Gastroesophageal sphincter (tissue), 4 donors: ENCODE results near the gene RANBP17. TPM values are rescaled to one million over a fixed set of nuclear protein-coding genes. Genes with fewer than 3 reads are reported as not detected.

Experiments
- ATAC-seq: fragments of 150-250 bp; one replicate; pipeline ENCODE4 v1.9.1; 2016; ENCODE audit warnings: mild to moderate bottlenecking, moderate library complexity
- H3K27ac ChIP-seq, 4 donors: fragments of 200-600 bp; sonication (generic) in 3 of 4; 1 replicate in 3 of 4; 2 replicates in 1 of 4; pipeline ENCODE4 v1.5.1; 2016 to 2019
- H3K27me3 ChIP-seq: fragments of 200-600 bp; sonication (generic); one replicate; pipeline ENCODE4 v1.5.1; 2019
- H3K36me3 ChIP-seq, 2 donors: fragments of 200-600 bp; sonication (generic); one replicate each; pipeline ENCODE4 v1.5.1; 2019; ENCODE audit warnings: control low read depth in 1 of 2
- H3K4me1 ChIP-seq, 3 donors: fragments of 200-600 bp; sonication (generic); 1 replicate in 2 of 3; 2 replicates in 1 of 3; pipeline ENCODE4 v1.5.1; 2016 to 2019; ENCODE audit warnings: control low read depth in 2 of 3
- H3K4me3 ChIP-seq, 2 donors: fragments of 200-600 bp; sonication (generic); one replicate each; pipeline ENCODE4 v1.5.1; 2019; ENCODE audit warnings: mild to moderate bottlenecking in 1 of 2, moderate library complexity in 1 of 2
- H3K9me3 ChIP-seq, 3 donors: fragments of 200-600 bp; sonication (generic); one replicate each; pipeline ENCODE4 v1.5.1; 2017 to 2019; ENCODE audit warnings: control low read depth in 2 of 3
- EP300 ChIP-seq: sonication (generic); formaldehyde crosslinking; IDR thresholded peaks from one replicate; pipeline ENCODE4 v1.6.1; 2017; ENCODE audit warnings: antibody characterized with exemption, mild to moderate bottlenecking
- POLR2A ChIP-seq, 2 donors: fragments of 450-650 bp; IDR thresholded peaks; one replicate each; pipeline ENCODE4 v1.6.1; 2017; ENCODE audit warnings: antibody characterized with exemption in 2 of 2, mild to moderate bottlenecking in 2 of 2, moderate library complexity in 1 of 2
- POLR2AphosphoS5 ChIP-seq: sonication (generic); formaldehyde crosslinking; IDR thresholded peaks from one replicate; pipeline ENCODE4 v1.6.1; 2017; ENCODE audit warnings: antibody characterized with exemption
- WGBS, 2 donors: methylation state at CpG; one replicate each; pipeline ENCODE4 v1.1.5; 2018; ENCODE audit warnings: low coverage in 1 of 2; 5-methylcytosine and 5-hydroxymethylcytosine counted together
- total RNA-seq, 4 donors: library from RNA; depleted of rRNA; stranded (reverse); fragments of >200 nt; gene quantifications; one replicate each; pipeline ENCODE4 v1.1.0, GENCODE V29; 2016
- TF ChIP-seq, protein P1 (sequence below), 4 experiments: fragments of 200-600 bp in 2 of 4; fragments of 450-650 bp in 2 of 4; sonication (generic) in 1 of 4; IDR thresholded peaks; one replicate each; pipeline ENCODE4 v1.5.1; 2017 to 2019; ENCODE audit warnings: antibody characterized with exemption in 4 of 4, mild to moderate bottlenecking in 2 of 4, moderate library complexity in 2 of 4

The RANBP17 gene
- total RNA-seq, 4 donors from 2014 or later = 7.7 to 21.7 (median 13.8) TPM

DNA sequence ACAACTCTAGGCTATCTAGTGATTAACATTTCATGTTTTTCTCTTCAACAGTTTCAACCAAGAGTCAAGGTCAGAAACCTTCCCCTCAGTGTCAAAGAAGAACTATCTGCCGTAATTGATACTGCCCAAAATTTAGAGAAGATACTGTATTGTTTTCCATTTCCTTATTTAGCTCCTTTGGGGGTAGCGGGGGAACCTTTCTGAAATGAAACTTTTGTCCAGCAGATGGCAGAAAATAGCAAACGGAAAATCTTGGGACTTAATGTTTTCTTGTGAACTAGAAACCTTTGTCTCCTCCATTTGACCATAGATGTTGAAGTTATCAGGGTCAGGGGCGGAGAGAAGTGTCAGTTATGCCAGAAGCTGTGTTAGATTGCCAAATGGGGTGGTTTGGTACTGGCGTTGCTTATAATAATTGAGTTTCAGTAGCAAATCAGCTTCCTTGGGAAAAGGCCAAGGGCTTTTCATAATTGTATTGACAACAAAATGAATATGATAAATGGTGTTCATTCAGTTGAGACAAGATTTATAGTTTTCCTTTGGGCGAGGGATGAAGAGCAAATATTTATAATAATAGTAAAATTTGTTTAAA is 345.5 kb downstream of the RANBP17 start:
- no peak for ATAC-seq
- WGBS, 2 donors = 18 to 24% methylated on average over 5 to 6 of the region's 6 CpGs
- Histone ChIP-seq H3K4me3 (no peak overlapping the region), H3K27me3 (no peaks in the 10 kb centered on the region), H3K4me1 (no peaks in the 10 kb centered on the region), H3K36me3 (no peaks in the 10 kb centered on the region), H3K9me3 (no peaks in the 10 kb centered on the region), H3K27ac (no peak overlapping the region)
- TF ChIP-seq, protein P1, sequence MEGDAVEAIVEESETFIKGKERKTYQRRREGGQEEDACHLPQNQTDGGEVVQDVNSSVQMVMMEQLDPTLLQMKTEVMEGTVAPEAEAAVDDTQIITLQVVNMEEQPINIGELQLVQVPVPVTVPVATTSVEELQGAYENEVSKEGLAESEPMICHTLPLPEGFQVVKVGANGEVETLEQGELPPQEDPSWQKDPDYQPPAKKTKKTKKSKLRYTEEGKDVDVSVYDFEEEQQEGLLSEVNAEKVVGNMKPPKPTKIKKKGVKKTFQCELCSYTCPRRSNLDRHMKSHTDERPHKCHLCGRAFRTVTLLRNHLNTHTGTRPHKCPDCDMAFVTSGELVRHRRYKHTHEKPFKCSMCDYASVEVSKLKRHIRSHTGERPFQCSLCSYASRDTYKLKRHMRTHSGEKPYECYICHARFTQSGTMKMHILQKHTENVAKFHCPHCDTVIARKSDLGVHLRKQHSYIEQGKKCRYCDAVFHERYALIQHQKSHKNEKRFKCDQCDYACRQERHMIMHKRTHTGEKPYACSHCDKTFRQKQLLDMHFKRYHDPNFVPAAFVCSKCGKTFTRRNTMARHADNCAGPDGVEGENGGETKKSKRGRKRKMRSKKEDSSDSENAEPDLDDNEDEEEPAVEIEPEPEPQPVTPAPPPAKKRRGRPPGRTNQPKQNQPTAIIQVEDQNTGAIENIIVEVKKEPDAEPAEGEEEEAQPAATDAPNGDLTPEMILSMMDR (IDR thresholded peaks at IDR 0.05) = peak; percentile 29 to 65 (median 38)
- no peak for TF ChIP-seq EP300

DNA sequence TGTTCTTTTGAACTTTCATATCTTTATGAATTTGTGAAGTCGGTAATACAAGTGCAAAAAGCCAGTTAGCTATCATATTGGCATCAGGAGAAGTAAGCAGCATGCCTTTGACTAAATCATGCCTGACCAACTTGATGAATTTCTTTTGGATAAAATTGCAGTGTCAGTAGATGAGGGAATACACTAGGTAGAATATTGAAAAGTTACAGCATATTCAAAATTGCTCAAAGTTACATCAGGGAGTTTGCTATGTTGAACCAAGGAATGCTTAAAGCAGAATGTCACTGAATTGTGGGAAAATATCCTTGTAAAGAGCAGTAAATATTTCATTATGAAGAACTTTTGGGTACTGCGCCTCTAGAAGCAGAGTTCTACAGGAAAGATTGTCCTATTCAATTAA is 360.1 kb downstream of the RANBP17 start:
- 85 to 100% methylated on average over 1 to 2 of the region's 2 CpGs for WGBS, 2 donors
- H3K4me3 ChIP-seq = no peak overlapping the region
- no peak for TF ChIP-seq EP300
- TF ChIP-seq, protein P1 (IDR thresholded peaks at IDR 0.05) = no peak
- TF ChIP-seq POLR2AphosphoS5 = no peak
- no peak for TF ChIP-seq POLR2A (IDR thresholded peaks at IDR 0.05)
- H3K4me1 ChIP-seq = no peaks in the 10 kb centered on the region
- no peaks in the 10 kb centered on the region for H3K27me3 ChIP-seq
- no peak overlapping the region for H3K27ac ChIP-seq
- no peaks in the 10 kb centered on the region for H3K36me3 ChIP-seq
- no peak for ATAC-seq
- H3K9me3 ChIP-seq = no peaks in the 10 kb centered on the region

- Histone ChIP-seq H3K36me3 (no peaks in the 10 kb centered on the region), H3K27ac (no peak overlapping the region), H3K9me3 (no peaks in the 10 kb centered on the region), H3K4me1 (no peaks in the 10 kb centered on the region), H3K27me3 (no peaks in the 10 kb centered on the region), H3K4me3 (no peak overlapping the region)
- ATAC-seq = no peak
- WGBS, 2 donors = 73 to 90% methylated on average over 1 of the region's 1 CpG
- TF ChIP-seq POLR2AphosphoS5 = no peak
- TF ChIP-seq, protein P1 (IDR thresholded peaks at IDR 0.05) = no peak
- TF ChIP-seq EP300 = no peak
- TF ChIP-seq POLR2A (IDR thresholded peaks at IDR 0.05) = no peak
Measured at GRCh38 chr5:171223927-171224326, 362.1 kb downstream of the RANBP17 start.

GRCh38 chr5:171226096-171226754 is 364.4 kb downstream of the RANBP17 start:
- Histone ChIP-seq H3K27ac (no peak overlapping the region), H3K4me3 (no peak overlapping the region), H3K27me3 (no peaks in the 10 kb centered on the region), H3K9me3 (no peaks in the 10 kb centered on the region), H3K36me3 (no peaks in the 10 kb centered on the region), H3K4me1 (no peaks in the 10 kb centered on the region)
- WGBS, 2 donors = 94 to 97% methylated on average over 4 to 5 of the region's 5 CpGs
- TF ChIP-seq POLR2A (IDR thresholded peaks at IDR 0.05) = no peak
- no peak for ATAC-seq

- 50 to 89% methylated on average over 1 of the region's 1 CpG for WGBS, 2 donors
- H3K27ac ChIP-seq = no peak overlapping the region
- ATAC-seq = no peak
- H3K4me1 ChIP-seq = no peaks in the 10 kb centered on the region
- H3K9me3 ChIP-seq = no peaks in the 10 kb centered on the region
- no peaks in the 10 kb centered on the region for H3K27me3 ChIP-seq
- H3K36me3 ChIP-seq = no peaks in the 10 kb centered on the region
- TF ChIP-seq EP300 (no peak), POLR2AphosphoS5 (no peak), POLR2A (IDR thresholded peaks at IDR 0.05) (no peak)
- TF ChIP-seq, protein P1 (IDR thresholded peaks at IDR 0.05) = no peak
- H3K4me3 ChIP-seq = no peak overlapping the region
Measured at GRCh38 chr5:171226864-171227263, 365.0 kb downstream of the RANBP17 start.
